ENCODE measurements around the gene TEX2. TPM values are rescaled to one million over a fixed set of nuclear protein-coding genes. Genes with fewer than 3 reads are reported as not detected.

The TEX2 gene
- polyA plus RNA-seq, 1 of the 3 experiments (the other 2 are of a cell fraction) = 24.0 TPM

- CTCF ChIA-PET = interaction anchor here (1.2 to 6.2 kb wide), 8 partner anchors 10 to 269 kb away, joined by 3 to 60 read pairs (median 9); partner anchors contain the start of gene GH1
- POLR2A ChIA-PET = no interaction called here
Measured at GRCh38 chr17:64150237-64151015, 112.6 kb downstream of the TEX2 start.

GRCh38 chr17:64149196-64149595, 113.9 kb downstream of the TEX2 start:
- peaks cover 47% of the 10 kb centered on the region for H3F3A ChIP-seq (replicated peaks; ENCODE audit: insufficient read depth)
- H3K4me3 ChIP-seq (ENCODE audit: low read depth in 2 of 2, low read length in 1 of 2) = no peak overlapping the region
- H3K9me2 ChIP-seq = no peaks in the 10 kb centered on the region
- H2AFZ ChIP-seq (ENCODE audit: low read depth) = no peak overlapping the region
- ChIA-PET POLR2A (interaction anchor here (1.2 to 5.3 kb wide), 4 partner anchors 28 to 133 kb away, joined by 3 to 99 read pairs (median 26); partner anchors contain the start of gene TEX2), CTCF (interaction anchor here (0.7 to 6.2 kb wide), 32 partner anchors 11 to 283 kb away, joined by 3 to 60 read pairs (median 5); partner anchors contain the start of gene GH1)
- H4K20me1 ChIP-seq (ENCODE audit: insufficient read depth) = 0 out of 2 replicates have a peak, but pooled peaks cover 6% of the 10 kb centered on the region
- H3K9me3 ChIP-seq = no peaks in the 10 kb centered on the region
- 97% methylated on average over 6 of the region's 6 CpGs for WGBS (ENCODE audit: low lambda C conversion rate)
- H3K27me3 ChIP-seq (ENCODE audit: insufficient read depth) = no peaks in the 10 kb centered on the region
- H3K27ac ChIP-seq (ENCODE audit: low read depth in 2 of 2, low read length in 1 of 2) = peak overlapping the region in 1 of 2 experiments; percentile 97; a peak in 2 of 4 replicates
- no peak for DNase-seq
- no peak overlapping the region for H3K4me2 ChIP-seq
- H3K4me1 ChIP-seq (ENCODE audit: control insufficient read depth in 1 of 2, insufficient read depth in 2 of 2, low read depth in 1 of 2, low read length in 1 of 2) = peaks cover 11 to 44% of the 10 kb centered on the region in 2 experiments
- H3K9ac ChIP-seq = no peak overlapping the region
- H3K79me2 ChIP-seq (ENCODE audit: insufficient read depth) = peaks cover 16% of the 10 kb centered on the region; the same call in 1 of the 2 replicates
- no peak for TF ChIP-seq TEAD4 (IDR thresholded peaks at IDR 0.05; ENCODE audit: borderline replicate concordance, insufficient read depth)
- TF ChIP-seq TCF12 (IDR thresholded peaks at IDR 0.05) = no peak
- TF ChIP-seq CTCF (IDR thresholded peaks at IDR 0.05) = no peak
- no peak for TF ChIP-seq JUND (IDR thresholded peaks at IDR 0.05)
- no peak for TF ChIP-seq FOXJ3 (CRISPR knock-in tag; IDR thresholded peaks at IDR 0.05)
- TF ChIP-seq USF1 (IDR thresholded peaks at IDR 0.05; ENCODE audit: borderline replicate concordance, low read depth) = no peak
- no peak for TF ChIP-seq REST (IDR thresholded peaks at IDR 0.05; ENCODE audit: low read depth, low read length)
- no peak for TF ChIP-seq FOXM1 (IDR thresholded peaks at IDR 0.05; ENCODE audit: low read depth)
- TF ChIP-seq, protein P1, sequence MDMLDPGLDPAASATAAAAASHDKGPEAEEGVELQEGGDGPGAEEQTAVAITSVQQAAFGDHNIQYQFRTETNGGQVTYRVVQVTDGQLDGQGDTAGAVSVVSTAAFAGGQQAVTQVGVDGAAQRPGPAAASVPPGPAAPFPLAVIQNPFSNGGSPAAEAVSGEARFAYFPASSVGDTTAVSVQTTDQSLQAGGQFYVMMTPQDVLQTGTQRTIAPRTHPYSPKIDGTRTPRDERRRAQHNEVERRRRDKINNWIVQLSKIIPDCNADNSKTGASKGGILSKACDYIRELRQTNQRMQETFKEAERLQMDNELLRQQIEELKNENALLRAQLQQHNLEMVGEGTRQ (IDR thresholded peaks at IDR 0.05; ENCODE audit: borderline replicate concordance, low read depth, low read length) = no peak
- TF ChIP-seq RFX5 (IDR thresholded peaks at IDR 0.05; ENCODE audit: low read length) = no peak
- TF ChIP-seq EP300 (IDR thresholded peaks at IDR 0.05; ENCODE audit: borderline replicate concordance in 1 of 2, low read depth in 1 of 2, low read length in 1 of 2) = no peak
- TF ChIP-seq RAD21 (IDR thresholded peaks at IDR 0.05; ENCODE audit: low read length) = no peak
- no peak for TF ChIP-seq MEF2A (IDR thresholded peaks at IDR 0.05; ENCODE audit: borderline replicate concordance, low read depth)
- H3K36me3 ChIP-seq (replicated peaks in 1 of 2; ENCODE audit: control insufficient read depth in 1 of 2, insufficient read depth in 2 of 2, low read length in 1 of 2) = peaks cover 41 to 68% of the 10 kb centered on the region in 2 experiments

More at GRCh38 chr17:64150237-64151015, 112.6 kb downstream of the TEX2 start:
- Histone ChIP-seq H3K9ac (no peak overlapping the region), H3F3A (replicated peaks; ENCODE audit: insufficient read depth) (peaks cover 45% of the 10 kb centered on the region), H3K79me2 (ENCODE audit: insufficient read depth) (peaks cover 16% of the 10 kb centered on the region; the same call in 1 of the 2 replicates), H3K4me2 (no peak overlapping the region), H3K27me3 (ENCODE audit: insufficient read depth) (no peaks in the 10 kb centered on the region), H3K4me3 (ENCODE audit: low read depth in 2 of 2, low read length in 1 of 2) (no peak overlapping the region), H3K36me3 (replicated peaks in 1 of 2; ENCODE audit: control insufficient read depth in 1 of 2, insufficient read depth in 2 of 2, low read length in 1 of 2) (peaks cover 41 to 77% of the 10 kb centered on the region in 2 experiments), H4K20me1 (ENCODE audit: insufficient read depth) (0 out of 2 replicates have a peak, but pooled peaks cover 6% of the 10 kb centered on the region), H2AFZ (ENCODE audit: low read depth) (no peak overlapping the region), H3K9me3 (no peaks in the 10 kb centered on the region), H3K27ac (ENCODE audit: low read depth in 2 of 2, low read length in 1 of 2) (peak overlapping the region in 1 of 2 experiments; percentile 47; a peak in 2 of 4 replicates), H3K4me1 (ENCODE audit: control insufficient read depth in 1 of 2, insufficient read depth in 2 of 2, low read depth in 1 of 2, low read length in 1 of 2) (peaks cover 11 to 44% of the 10 kb centered on the region in 2 experiments), H3K9me2 (no peaks in the 10 kb centered on the region)
- 90% methylated on average over 5 of the region's 5 CpGs for WGBS (ENCODE audit: low lambda C conversion rate)
- TF ChIP-seq JUND (IDR thresholded peaks at IDR 0.05) = no peak
- no peak for TF ChIP-seq FOSL2 (IDR thresholded peaks at IDR 0.05; ENCODE audit: borderline replicate concordance, low read depth)
- TF ChIP-seq, protein P2, sequence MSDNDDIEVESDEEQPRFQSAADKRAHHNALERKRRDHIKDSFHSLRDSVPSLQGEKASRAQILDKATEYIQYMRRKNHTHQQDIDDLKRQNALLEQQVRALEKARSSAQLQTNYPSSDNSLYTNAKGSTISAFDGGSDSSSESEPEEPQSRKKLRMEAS (IDR thresholded peaks at IDR 0.05; ENCODE audit: low read depth) = no peak
- no peak for TF ChIP-seq YY1 (IDR thresholded peaks at IDR 0.05; ENCODE audit: low read depth)
- no peak for TF ChIP-seq ELF1 (IDR thresholded peaks at IDR 0.05)
- no peak for DNase-seq
